Glutamatergic neuron (in vitro differentiated cells): ENCODE results near the gene MS4A15. TPM values are rescaled to one million over a fixed set of nuclear protein-coding genes. Genes with fewer than 3 reads are reported as not detected.

ENCODE experiments used
- DNase-seq: peaks from one replicate; pipeline ENCODE4 v3.0.0; 2022
- H3K27ac Mint-ChIP-seq: one replicate; pipeline ENCODE4 v1.8.0; 2020; ENCODE audit warnings: mild to moderate bottlenecking, mixed read lengths, inconsistent platforms; ENCODE audit not compliant: unreplicated experiment
- H3K27me3 Mint-ChIP-seq: one replicate; pipeline ENCODE4 v1.8.0; 2020; ENCODE audit warnings: mild to moderate bottlenecking, moderate library complexity, mixed read lengths, inconsistent platforms; ENCODE audit not compliant: unreplicated experiment
- H3K36me3 Mint-ChIP-seq: one replicate; pipeline ENCODE4 v1.8.0; 2020; ENCODE audit warnings: mild to moderate bottlenecking, mixed read lengths, inconsistent platforms; ENCODE audit not compliant: unreplicated experiment
- H3K4me1 Mint-ChIP-seq: one replicate; pipeline ENCODE4 v1.8.0; 2020; ENCODE audit warnings: mild to moderate bottlenecking, low read depth, mixed read lengths, inconsistent platforms; ENCODE audit not compliant: unreplicated experiment
- H3K4me3 Mint-ChIP-seq: one replicate; pipeline ENCODE4 v1.8.0; 2020; ENCODE audit warnings: mild to moderate bottlenecking, mixed read lengths, inconsistent platforms; ENCODE audit not compliant: unreplicated experiment
- H3K9me3 Mint-ChIP-seq: one replicate; pipeline ENCODE4 v1.8.0; 2020; ENCODE audit warnings: mild to moderate bottlenecking, moderate library complexity, mixed read lengths, inconsistent platforms; ENCODE audit not compliant: unreplicated experiment
- CTCF ChIP-seq: fragments of 200-600 bp; sonication (generic); IDR thresholded peaks from one replicate; pipeline ENCODE4 v1.5.0; 2021; ENCODE audit not compliant: partially characterized antibody, unreplicated experiment
- total RNA-seq: library from RNA; stranded (reverse); fragmentation: NEBNext Ultra II Directional; extraction: Animal tissue kit (Norgen Biotek cat#: 25700); gene quantifications from one replicate; pipeline ENCODE4 v1.2.1, GENCODE V29; 2021; ENCODE audit not compliant: unreplicated experiment

Gene MS4A15
- total RNA-seq, 1 donor from 2014 or later, result not detected

- H3K9me3 Mint-ChIP-seq, result peaks cover 14% of the 10 kb centered on the region
- no peak for DNase-seq
- H3K27me3 Mint-ChIP-seq, result peaks cover 12% of the 10 kb centered on the region
- H3K27ac Mint-ChIP-seq, result no peak overlapping the region
- H3K4me1 Mint-ChIP-seq, result peaks cover 6% of the 10 kb centered on the region
- no peak for TF ChIP-seq CTCF
- H3K4me3 Mint-ChIP-seq, result no peak overlapping the region
- peaks cover 16% of the 10 kb centered on the region for H3K36me3 Mint-ChIP-seq
Measured at GRCh38 chr11:60788401-60789125, 31.9 kb downstream of the MS4A15 start.

GRCh38 chr11:60790726-60791125 is 34.1 kb downstream of the MS4A15 start:
- Mint-ChIP-seq H3K36me3 (peaks cover 20% of the 10 kb centered on the region), H3K27ac (no peak overlapping the region), H3K4me3 (no peak overlapping the region), H3K4me1 (peaks cover 3% of the 10 kb centered on the region), H3K9me3 (peaks cover 17% of the 10 kb centered on the region), H3K27me3 (peaks cover 12% of the 10 kb centered on the region)
- no peak for TF ChIP-seq CTCF
- DNase-seq, result no peak

- Mint-ChIP-seq H3K27me3 (peaks cover 12% of the 10 kb centered on the region), H3K9me3 (peaks cover 17% of the 10 kb centered on the region), H3K27ac (no peak overlapping the region), H3K36me3 (peaks cover 20% of the 10 kb centered on the region), H3K4me3 (no peak overlapping the region), H3K4me1 (no peaks in the 10 kb centered on the region)
- TF ChIP-seq CTCF, result no peak
- no peak for DNase-seq
Measured at GRCh38 chr11:60791153-60791933, 34.7 kb downstream of the MS4A15 start.

- H3K27me3 Mint-ChIP-seq, result peaks cover 12% of the 10 kb centered on the region
- no peak overlapping the region for H3K27ac Mint-ChIP-seq
- H3K36me3 Mint-ChIP-seq, result peaks cover 20% of the 10 kb centered on the region
- no peak for DNase-seq
- peaks cover 17% of the 10 kb centered on the region for H3K9me3 Mint-ChIP-seq
- TF ChIP-seq CTCF, result no peak
- no peak overlapping the region for H3K4me3 Mint-ChIP-seq
- H3K4me1 Mint-ChIP-seq, result no peaks in the 10 kb centered on the region
Measured at GRCh38 chr11:60792521-60792920, 35.9 kb downstream of the MS4A15 start.

- Mint-ChIP-seq H3K27me3 (peaks cover 6% of the 10 kb centered on the region), H3K4me3 (no peak overlapping the region)
- TF ChIP-seq CTCF, result no peak
Measured at GRCh38 chr11:60795291-60795690, 38.6 kb downstream of the MS4A15 start.

More at GRCh38 chr11:60795291-60795690, 38.6 kb downstream of the MS4A15 start:
- H3K27ac Mint-ChIP-seq, result no peak overlapping the region
- DNase-seq, result no peak
- peaks cover 20% of the 10 kb centered on the region for H3K36me3 Mint-ChIP-seq
- H3K9me3 Mint-ChIP-seq, result peaks cover 7% of the 10 kb centered on the region
- no peaks in the 10 kb centered on the region for H3K4me1 Mint-ChIP-seq
